H1 (cell line): ENCODE data around the gene ASF1B. TPM values are rescaled to one million over a fixed set of nuclear protein-coding genes. Genes with fewer than 3 reads are reported as not detected.

ENCODE experiments used
- CTCF ChIA-PET: fragments of 300-600 bp; sonication (Branson Sonifier 250); formaldehyde crosslinking; loops from one replicate; lab custom pipeline; 2021; ENCODE audit not compliant: partially characterized antibody; lab: Charles Lee
- POLR2A ChIA-PET: fragments of 300-600 bp; sonication (Branson Sonifier 250); formaldehyde crosslinking; loops from one replicate; lab custom pipeline; 2021; ENCODE audit warnings: inconsistent platforms; ENCODE audit not compliant: partially characterized antibody; lab: Charles Lee
- DNase-seq, 2 experiments: peaks; one replicate each; pipeline versions ENCODE4 v3.0.0 to v3.0.0-alpha.2; 2010 to 2022; ENCODE audit warnings: low spot score in 2 of 2, low read depth in 1 of 2, mixed read lengths in 1 of 2
- FAIRE-seq: peaks from 2 replicates; lab custom pipeline; 2011; peaks lifted over from hg19 to GRCh38; lab: Jason Lieb, UNC
- H2AFZ ChIP-seq: 2 replicates; pipeline ENCODE4 v1.8.1; 2012; ENCODE audit warnings: low read length, inconsistent platforms
- H2AK5ac ChIP-seq: 2 replicates; pipeline ENCODE4 v1.6.1; 2013; ENCODE audit warnings: low read depth, low read length
- H2BK120ac ChIP-seq: replicated peaks from 2 replicates; pipeline ENCODE3; 2013; ENCODE audit warnings: low read depth, low read length, inconsistent platforms
- H2BK12ac ChIP-seq: 2 replicates; pipeline ENCODE4 v1.6.1; 2013; ENCODE audit warnings: low read depth, low read length
- H2BK15ac ChIP-seq: 2 replicates; pipeline ENCODE4 v1.6.1; 2013; ENCODE audit warnings: low read length
- H2BK20ac ChIP-seq: 2 replicates; pipeline ENCODE4 v1.6.1; 2013; ENCODE audit warnings: low read length
- H2BK5ac ChIP-seq: 2 replicates; pipeline ENCODE4 v1.6.1; 2013; ENCODE audit warnings: low read depth, low read length
- H3K14ac ChIP-seq: 2 replicates; pipeline ENCODE4 v1.6.1; 2013; ENCODE audit warnings: inconsistent platforms; ENCODE audit not compliant: insufficient read length
- H3K18ac ChIP-seq: 2 replicates; pipeline ENCODE4 v1.6.1; 2013; ENCODE audit warnings: low read length; ENCODE audit errors: extremely low read depth
- H3K23ac ChIP-seq: 2 replicates; pipeline ENCODE4 v1.6.1; 2013; ENCODE audit warnings: inconsistent platforms; ENCODE audit not compliant: insufficient read length
- H3K23me2 ChIP-seq: 2 replicates; pipeline ENCODE4 v1.6.1; 2013; ENCODE audit warnings: low read depth, low read length
- H3K27ac ChIP-seq: 2 replicates; pipeline ENCODE4 v1.6.1; 2011; ENCODE audit warnings: low read depth, low read length, inconsistent platforms
- H3K27me3 ChIP-seq, 4 experiments: replicated peaks in 1 of 4; 1 replicate in 1 of 4; 2 replicates in 3 of 4; pipeline versions ENCODE4 v1.6.1 to v1.8.1; 2011 to 2013; ENCODE audit warnings: low read length in 3 of 4, mild to moderate bottlenecking in 3 of 4, inconsistent platforms in 2 of 4, mixed read lengths in 2 of 4, moderate library complexity in 1 of 4; ENCODE audit not compliant: control insufficient read depth in 3 of 4, insufficient read depth in 3 of 4; ENCODE audit errors: extremely low read depth in 1 of 4
- H3K36me3 ChIP-seq, 4 experiments: 2 replicates each; pipeline versions ENCODE4 v1.6.1 to v1.8.1; 2011 to 2013; ENCODE audit warnings: mild to moderate bottlenecking in 4 of 4, low read length in 3 of 4, moderate library complexity in 2 of 4, control low read depth in 1 of 4, inconsistent platforms in 1 of 4; ENCODE audit not compliant: insufficient read depth in 4 of 4, control insufficient read depth in 2 of 4
- H3K4ac ChIP-seq: replicated peaks from 2 replicates; pipeline ENCODE3; 2013; ENCODE audit warnings: low read length, low read depth, mixed read lengths, inconsistent platforms; ENCODE audit not compliant: insufficient read length
- H3K4me1 ChIP-seq, 4 experiments: replicated peaks in 1 of 4; 1 replicate in 1 of 4; 2 replicates in 3 of 4; pipeline versions ENCODE4 v1.6.1 to v1.8.1; 2011 to 2013; ENCODE audit warnings: low read length in 3 of 4, inconsistent platforms in 2 of 4, mixed read lengths in 1 of 4; ENCODE audit not compliant: insufficient read depth in 4 of 4, control insufficient read depth in 3 of 4
- H3K4me2 ChIP-seq, 2 experiments: 2 replicates each; pipeline versions ENCODE4 v1.6.1 to v1.8.1; 2011 to 2013; ENCODE audit warnings: low read depth in 2 of 2, low read length in 2 of 2, control low read depth in 1 of 2, inconsistent platforms in 1 of 2, mild to moderate bottlenecking in 1 of 2; ENCODE audit not compliant: insufficient read depth in 1 of 2
- H3K4me3 ChIP-seq, 4 experiments: fragments of 200-600, 300-600 bp in 1 of 4; sonication (generic), shearing (Covaris generic), sonication (Bioruptor Twin) in 1 of 4; 2 replicates each; pipeline versions ENCODE4 v1.5.1 to v1.8.1; 2011 to 2016; ENCODE audit warnings: low read length in 4 of 4, low read depth in 3 of 4, control low read depth in 2 of 4, inconsistent platforms in 2 of 4, mild to moderate bottlenecking in 2 of 4, mixed read lengths in 1 of 4, moderate library complexity in 1 of 4; ENCODE audit not compliant: insufficient read depth in 2 of 4; ENCODE audit errors: extremely low read depth in 1 of 4
- H3K56ac ChIP-seq: replicated peaks from 2 replicates; pipeline ENCODE3; 2013; ENCODE audit warnings: low read depth, mild to moderate bottlenecking, mixed read lengths, low read length, inconsistent platforms; ENCODE audit not compliant: insufficient read length
- H3K79me1 ChIP-seq: 2 replicates; pipeline ENCODE4 v1.6.1; 2013; ENCODE audit warnings: low read depth, low read length, control low read depth
- H3K79me2 ChIP-seq, 2 experiments: 2 replicates each; pipeline versions ENCODE4 v1.6.1 to v1.8.1; 2012 to 2013; ENCODE audit warnings: low read length in 2 of 2, mild to moderate bottlenecking in 2 of 2, inconsistent platforms in 1 of 2; ENCODE audit not compliant: insufficient read depth in 2 of 2, control insufficient read depth in 1 of 2
- H3K9ac ChIP-seq, 4 experiments: replicated peaks in 1 of 4; 1 replicate in 1 of 4; 2 replicates in 3 of 4; pipeline versions ENCODE4 v1.6.1 to v1.8.1; 2011 to 2013; ENCODE audit warnings: low read depth in 3 of 4, low read length in 3 of 4, control low read depth in 2 of 4, mild to moderate bottlenecking in 2 of 4, moderate library complexity in 2 of 4, inconsistent platforms in 1 of 4; ENCODE audit errors: extremely low read depth in 1 of 4
- H3K9me3 ChIP-seq, 2 experiments: 2 replicates each; pipeline versions ENCODE4 v1.6.1 to v1.8.1; 2012 to 2013; ENCODE audit warnings: mild to moderate bottlenecking in 2 of 2, moderate library complexity in 2 of 2, control low read depth in 1 of 2, inconsistent platforms in 1 of 2, low read depth in 1 of 2, low read length in 1 of 2, mixed read lengths in 1 of 2; ENCODE audit not compliant: insufficient read depth in 2 of 2
- H4K20me1 ChIP-seq, 2 experiments: replicated peaks in 1 of 2; 2 replicates each; pipeline versions ENCODE3 to v1.8.1; 2011 to 2013; ENCODE audit warnings: inconsistent platforms in 2 of 2, low read length in 2 of 2, mild to moderate bottlenecking in 1 of 2; ENCODE audit not compliant: insufficient read depth in 2 of 2, control insufficient read depth in 1 of 2
- H4K5ac ChIP-seq: 2 replicates; pipeline ENCODE4 v1.6.1; 2013; ENCODE audit warnings: low read length, low read depth, mixed read lengths, inconsistent platforms; ENCODE audit not compliant: insufficient read length
- H4K8ac ChIP-seq: 2 replicates; pipeline ENCODE4 v1.8.0; 2013; ENCODE audit warnings: mild to moderate bottlenecking, moderate library complexity, low read length, inconsistent platforms; ENCODE audit not compliant: insufficient read depth; ENCODE audit errors: extremely low read depth
- H4K91ac ChIP-seq: replicated peaks from 2 replicates; pipeline ENCODE3; 2013; ENCODE audit warnings: low read length, mixed read lengths, inconsistent platforms; ENCODE audit not compliant: insufficient read length
- KDM4A ChIP-seq: IDR thresholded peaks from one replicate; pipeline ENCODE4 v1.7.1; 2012; ENCODE audit warnings: low read depth, mild to moderate bottlenecking, moderate library complexity, low read length, inconsistent platforms; ENCODE audit not compliant: severe bottlenecking
- RNF2 ChIP-seq: fragments of 200-900, 300-1000 bp; sonication (generic); IDR thresholded peaks from 2 replicates; pipeline ENCODE4 v1.7.1; 2016; ENCODE audit warnings: borderline replicate concordance, low read depth, mild to moderate bottlenecking, antibody characterized with exemption, low read length; ENCODE audit not compliant: poor library complexity, severe bottlenecking; ENCODE audit errors: missing control alignments
- WGBS, 2 experiments: shearing (Covaris generic) in 1 of 2; methylation state at CpG; one replicate each; pipeline versions ENCODE4 v1.1.6 to v1.1.7; 2013 to 2015; ENCODE audit warnings: low lambda C conversion rate in 2 of 2, mixed read lengths in 2 of 2, inconsistent platforms in 1 of 2, low coverage in 1 of 2, missing lambda C conversion rate in 1 of 2; ENCODE audit not compliant: insufficient replicate concordance in 2 of 2, insufficient coverage in 1 of 2, insufficient read length in 1 of 2; ENCODE audit errors: extremely low coverage in 1 of 2, missing lambda C conversion rate in 1 of 2; 5-methylcytosine and 5-hydroxymethylcytosine counted together
- polyA plus RNA-seq, 7 experiments: library from polyadenylated mRNA; depleted of rRNA in 3 of 7; stranded (reverse) in 5 of 7; unstranded in 2 of 7; fragments of >200 nt in 5 of 7; fragments of 200-250 nt in 2 of 7; gene quantifications; 1 replicate in 5 of 7; 2 replicates in 1 of 7; 4 replicates in 1 of 7; pipeline versions ENCODE4 v1.2.1 to v1.2.3, GENCODE V29; 2011 to 2013; ENCODE audit warnings: missing spikeins in 2 of 7, mixed read lengths in 2 of 7
- total RNA-seq: library from RNA; stranded (reverse); fragmentation: NEBNext Ultra II Directional; extraction: Animal tissue kit (Norgen Biotek cat#: 25700); gene quantifications from 2 replicates; pipeline ENCODE4 v1.2.1, GENCODE V29; 2021
- TF ChIP-seq, protein P1 (sequence below): IDR thresholded peaks from 2 replicates; pipeline ENCODE4 v1.6.1; 2012; ENCODE audit warnings: inconsistent platforms

Gene ASF1B
- total and polyA plus RNA-seq, 2 of the 8 experiments (the other 6 are each of a cell fraction or from before 2014, with no cell fraction given), result 32.6 to 59.2 TPM

DNA sequence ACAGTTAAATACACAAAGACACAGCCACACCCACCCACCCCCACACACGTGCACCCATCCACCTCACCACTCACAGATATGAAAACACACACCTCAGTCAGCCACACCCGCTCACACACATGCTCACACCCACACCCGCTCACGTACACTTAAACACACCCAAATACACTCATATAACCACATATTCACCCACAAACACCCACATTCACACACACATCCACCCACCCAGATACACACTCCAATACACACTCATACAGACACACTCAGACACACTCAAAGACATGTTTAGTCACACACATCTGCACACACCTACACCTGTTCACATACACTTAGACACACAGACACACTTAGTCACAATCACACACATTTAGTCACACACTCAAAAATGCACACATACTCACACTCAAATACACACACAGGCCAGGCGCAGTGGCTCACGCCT is 39.0 kb upstream of the ASF1B start:
- ChIA-PET CTCF (interaction anchor here (1.6 kb wide), 1 partner anchor 171 kb away, joined by 4 read pairs; no protein-coding TSS in a partner anchor), POLR2A (no interaction called here)
- H2BK5ac ChIP-seq, result no peak overlapping the region; the same call in 1 of the 2 replicates
- H2BK20ac ChIP-seq, result no peak overlapping the region
- H4K5ac ChIP-seq, result no peak overlapping the region
- H3K9me3 ChIP-seq, result no peaks in the 10 kb centered on the region
- no peak overlapping the region for H2BK120ac ChIP-seq
- H3K36me3 ChIP-seq, result peaks cover 14 to 74% (median 47%) of the 10 kb centered on the region in 4 experiments; a peak in 7 of 8 replicates
- H2BK15ac ChIP-seq, result no peak overlapping the region
- H3K9ac ChIP-seq, result no peak overlapping the region
- H3K4me1 ChIP-seq, result no peaks in the 10 kb centered on the region
- no peak overlapping the region for H3K23ac ChIP-seq
- 93 to 94% methylated on average over 2 to 6 of the region's 6 CpGs for WGBS, 2 experiments
- FAIRE-seq (no peak), DNase-seq (no peak)
- H3K27me3 ChIP-seq, result no peaks in the 10 kb centered on the region
- H3K56ac ChIP-seq, result no peak overlapping the region
- H3K18ac ChIP-seq, result no peak overlapping the region
- no peak overlapping the region for H3K4me2 ChIP-seq
- H2AFZ ChIP-seq, result no peak overlapping the region
- no peak overlapping the region for H4K8ac ChIP-seq
- H2BK12ac ChIP-seq, result no peak overlapping the region
- no peaks in the 10 kb centered on the region for H3K79me2 ChIP-seq
- H3K4me3 ChIP-seq, result no peak overlapping the region
- H4K20me1 ChIP-seq, result peaks cover 2 to 25% of the 10 kb centered on the region in 2 experiments
- no peak overlapping the region for H4K91ac ChIP-seq
- H3K27ac ChIP-seq, result no peak overlapping the region
- H2AK5ac ChIP-seq, result no peak overlapping the region
- H3K23me2 ChIP-seq, result peaks cover 8% of the 10 kb centered on the region; the same call in 1 of the 2 replicates
- H3K79me1 ChIP-seq, result peaks cover 2% of the 10 kb centered on the region; the same call in 1 of the 2 replicates
- no peak overlapping the region for H3K4ac ChIP-seq
- H3K14ac ChIP-seq, result no peak overlapping the region
- TF ChIP-seq KDM4A (no peak), RNF2 (no peak)
- TF ChIP-seq, protein P1, sequence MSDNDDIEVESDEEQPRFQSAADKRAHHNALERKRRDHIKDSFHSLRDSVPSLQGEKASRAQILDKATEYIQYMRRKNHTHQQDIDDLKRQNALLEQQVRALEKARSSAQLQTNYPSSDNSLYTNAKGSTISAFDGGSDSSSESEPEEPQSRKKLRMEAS, result no peak
